Stimulated activated naive B cell treated with anti-CD40 and anti-IgM and Interleukin-4, amounts not matched to agents 10 μg/mL and 1 μg/mL and 100 μg/mL, for 72 hours (primary cell): Measurements from ENCODE around the gene RASIP1.
A peak's percentile ranks its signal among the peaks of the same experiment; 100 is the strongest.
"Not testable (repeated sequence)": the region's sequence is repeated elsewhere in the genome, so short reads cannot be mapped to it uniquely, and the experiment has no call there.

ENCODE experiments used
- ATAC-seq, 2 donors: fragments of 150-1000 bp; cut with Tn5 transposase; replicated peaks; 2 replicates each; pipeline ENCODE4 v1.10.0; 2021; ENCODE audit warnings: moderate library complexity in 1 of 2
- DNase-seq: peaks from one replicate; pipeline ENCODE4 v3.0.0; 2021
- H3K27ac Mint-ChIP-seq: one replicate; pipeline ENCODE4 v1.8.0; 2022; ENCODE audit warnings: mild to moderate bottlenecking, mixed read lengths
- H3K27me3 Mint-ChIP-seq, 2 donors: one replicate each; pipeline ENCODE4 v1.8.0; 2022; ENCODE audit warnings: mixed read lengths in 2 of 2
- H3K36me3 Mint-ChIP-seq, 2 donors: one replicate each; pipeline ENCODE4 v1.8.0; 2022; ENCODE audit warnings: mixed read lengths in 2 of 2, mild to moderate bottlenecking in 1 of 2
- H3K4me1 Mint-ChIP-seq, 2 donors: one replicate each; pipeline ENCODE4 v1.8.0; 2022; ENCODE audit warnings: mixed read lengths in 2 of 2, mild to moderate bottlenecking in 1 of 2
- H3K4me3 Mint-ChIP-seq, 2 donors: one replicate each; pipeline ENCODE4 v1.8.0; 2022; ENCODE audit warnings: mild to moderate bottlenecking in 2 of 2, mixed read lengths in 2 of 2, moderate library complexity in 1 of 2
- H3K9me3 Mint-ChIP-seq, 2 donors: one replicate each; pipeline ENCODE4 v1.8.0; 2022; ENCODE audit warnings: mixed read lengths in 2 of 2, mild to moderate bottlenecking in 1 of 2

The RASIP1 gene

GRCh38 chr19:48689449-48689848 lies 51.0 kb downstream of the RASIP1 start:
- H3K27ac Mint-ChIP-seq: no peak overlapping the region
- H3K4me1 Mint-ChIP-seq: no peaks in the 10 kb centered on the region
- no peaks in the 10 kb centered on the region for H3K9me3 Mint-ChIP-seq
- H3K27me3 Mint-ChIP-seq: no peaks in the 10 kb centered on the region
- no peaks in the 10 kb centered on the region for H3K36me3 Mint-ChIP-seq
- DNase-seq: no peak
- ATAC-seq: no peak
- no peak overlapping the region for H3K4me3 Mint-ChIP-seq

- DNase-seq: no peak
- H3K4me3 Mint-ChIP-seq: no peak overlapping the region
- no peaks in the 10 kb centered on the region for H3K36me3 Mint-ChIP-seq
- H3K9me3 Mint-ChIP-seq: no peaks in the 10 kb centered on the region
- no peak overlapping the region for H3K27ac Mint-ChIP-seq
- ATAC-seq: no peak
- H3K4me1 Mint-ChIP-seq: no peaks in the 10 kb centered on the region
- H3K27me3 Mint-ChIP-seq: no peaks in the 10 kb centered on the region
Observed at GRCh38 chr19:48687776-48688175, 52.6 kb downstream of the RASIP1 start.

DNA sequence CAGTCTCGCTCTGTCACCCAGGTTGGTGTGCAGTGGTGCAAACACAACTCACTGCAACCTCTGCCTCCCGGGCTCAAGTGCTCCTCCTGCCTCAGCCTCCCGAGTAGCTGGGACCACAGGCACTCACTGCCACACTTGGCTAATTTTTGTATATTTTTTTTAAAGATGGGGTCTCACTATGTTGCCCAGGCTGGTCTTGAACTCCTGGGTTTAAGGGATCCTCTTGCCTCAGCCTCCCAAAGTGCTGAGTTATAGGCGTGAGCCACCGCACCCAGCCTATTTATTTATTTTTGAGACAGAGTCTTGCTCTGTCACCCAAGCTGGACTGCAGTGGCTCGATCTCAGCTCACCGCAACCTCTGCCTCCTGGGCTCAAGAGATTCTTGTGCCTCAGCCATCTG lies 53.8 kb downstream of the RASIP1 start:
- not testable (repeated sequence) for H3K9me3 Mint-ChIP-seq, ATAC-seq, H3K27ac Mint-ChIP-seq, H3K4me1 Mint-ChIP-seq, H3K36me3 Mint-ChIP-seq, H3K4me3 Mint-ChIP-seq, DNase-seq, H3K27me3 Mint-ChIP-seq

DNA sequence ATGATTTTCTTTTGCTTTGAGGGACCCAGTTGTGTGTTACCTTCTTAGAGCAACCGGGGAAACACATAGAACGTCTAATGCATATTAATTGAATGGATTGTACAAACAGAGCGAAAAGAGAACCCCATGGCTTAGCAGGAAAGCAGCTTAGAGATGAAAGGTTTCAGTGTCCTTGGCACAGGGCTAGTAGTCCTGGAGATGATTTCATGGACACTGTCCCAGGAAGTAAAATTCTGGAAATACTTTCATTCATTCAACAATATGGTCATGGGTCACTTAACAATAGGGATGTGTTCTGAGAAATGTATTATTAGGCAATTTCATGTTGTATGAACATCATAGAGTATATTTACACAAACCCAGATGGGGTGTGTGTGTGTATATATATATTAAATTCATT lies 54.3 kb downstream of the RASIP1 start:
- H3K27ac Mint-ChIP-seq: no peak overlapping the region
- H3K27me3 Mint-ChIP-seq: no peaks in the 10 kb centered on the region
- DNase-seq: no peak
- no peak overlapping the region for H3K4me3 Mint-ChIP-seq
- no peaks in the 10 kb centered on the region for H3K36me3 Mint-ChIP-seq
- ATAC-seq: no peak
- no peaks in the 10 kb centered on the region for H3K4me1 Mint-ChIP-seq
- H3K9me3 Mint-ChIP-seq: no peaks in the 10 kb centered on the region

DNA sequence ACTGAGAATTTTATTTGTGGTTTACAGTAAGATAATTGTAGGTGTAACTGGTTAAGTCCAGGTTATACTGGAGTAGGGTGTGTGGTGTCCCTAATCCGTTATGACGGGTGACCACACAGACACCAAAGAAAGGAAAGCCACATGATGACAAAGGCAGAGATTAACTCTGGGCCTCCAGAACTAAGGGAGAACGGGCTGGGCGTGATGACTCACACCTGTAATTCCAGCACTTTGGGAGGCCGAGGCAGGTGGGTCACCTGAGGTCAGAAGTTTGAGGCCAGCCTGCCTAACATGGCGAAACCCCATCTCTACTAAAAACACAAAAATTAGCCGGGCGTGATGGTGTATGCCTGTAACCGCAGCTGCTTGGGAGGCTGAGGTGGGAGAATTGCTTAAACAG lies 54.8 kb downstream of the RASIP1 start:
- H3K4me3 Mint-ChIP-seq: no peak overlapping the region
- no peaks in the 10 kb centered on the region for H3K9me3 Mint-ChIP-seq
- no peak for DNase-seq
- H3K27ac Mint-ChIP-seq: no peak overlapping the region
- H3K27me3 Mint-ChIP-seq: no peaks in the 10 kb centered on the region
- H3K4me1 Mint-ChIP-seq: no peaks in the 10 kb centered on the region
- H3K36me3 Mint-ChIP-seq: no peaks in the 10 kb centered on the region
- no peak for ATAC-seq

GRCh38 chr19:48683349-48683748 lies 57.1 kb downstream of the RASIP1 start:
- Mint-ChIP-seq H3K27me3 (no peaks in the 10 kb centered on the region), H3K36me3 (no peaks in the 10 kb centered on the region), H3K9me3 (no peaks in the 10 kb centered on the region), H3K4me1 (no peaks in the 10 kb centered on the region), H3K4me3 (peak overlapping the region in 1 of 2 donors; percentile 54), H3K27ac (no peak overlapping the region)
- ATAC-seq: peak in 1 of 2 donors; percentile 64
- DNase-seq: no peak

GRCh38 chr19:48681127-48681470 lies 59.3 kb downstream of the RASIP1 start:
- DNase-seq (no peak), ATAC-seq (peak; percentile 63 to 76)
- Mint-ChIP-seq H3K27ac (no peak overlapping the region), H3K4me3 (no peak overlapping the region), H3K36me3 (no peaks in the 10 kb centered on the region), H3K4me1 (no peaks in the 10 kb centered on the region), H3K9me3 (no peaks in the 10 kb centered on the region), H3K27me3 (peaks cover 0 to 2% of the 10 kb centered on the region in 2 donors)

GRCh38 chr19:48680436-48681126 lies 59.8 kb downstream of the RASIP1 start:
- Mint-ChIP-seq H3K4me1 (peaks cover 0 to 1% of the 10 kb centered on the region in 2 donors), H3K4me3 (no peak overlapping the region), H3K27ac (no peak overlapping the region), H3K27me3 (peaks cover 0 to 7% of the 10 kb centered on the region in 2 donors), H3K36me3 (no peaks in the 10 kb centered on the region), H3K9me3 (no peaks in the 10 kb centered on the region)
- no peak for ATAC-seq
- DNase-seq: no peak

GRCh38 chr19:48680006-48680405 lies 60.4 kb downstream of the RASIP1 start:
- peaks cover 0 to 13% of the 10 kb centered on the region in 2 donors for H3K27me3 Mint-ChIP-seq
- not testable (repeated sequence) for H3K4me1 Mint-ChIP-seq, H3K27ac Mint-ChIP-seq, H3K36me3 Mint-ChIP-seq, ATAC-seq, DNase-seq, H3K9me3 Mint-ChIP-seq, H3K4me3 Mint-ChIP-seq

DNA sequence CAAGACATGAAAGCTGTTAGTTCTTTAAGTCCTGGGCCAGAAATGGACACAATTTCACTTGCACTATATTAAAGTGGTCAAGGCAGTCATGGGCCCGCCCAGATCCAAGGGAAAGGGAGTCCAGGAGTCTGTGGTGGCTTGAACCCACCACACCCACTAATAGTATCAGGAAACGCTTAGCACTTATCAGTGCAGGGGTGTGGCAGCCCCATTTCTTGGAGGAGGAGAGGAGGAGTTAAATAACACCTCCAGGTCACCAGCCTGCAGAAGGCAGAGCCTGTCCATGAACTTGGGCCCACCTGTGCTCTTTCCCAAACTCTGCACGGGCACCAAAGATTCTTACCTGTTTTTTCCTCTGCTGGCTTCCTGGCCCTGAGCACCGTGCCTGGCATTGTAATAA lies 62.2 kb downstream of the RASIP1 start:
- H3K27ac Mint-ChIP-seq: peak overlapping the region; percentile 42
- H3K27me3 Mint-ChIP-seq: peaks cover 0 to 13% of the 10 kb centered on the region in 2 donors
- ATAC-seq (no peak), DNase-seq (no peak)
- no peak overlapping the region for H3K4me3 Mint-ChIP-seq
- H3K36me3 Mint-ChIP-seq: no peaks in the 10 kb centered on the region
- H3K9me3 Mint-ChIP-seq: no peaks in the 10 kb centered on the region
- peaks cover 6 to 9% of the 10 kb centered on the region in 2 donors for H3K4me1 Mint-ChIP-seq

GRCh38 chr19:48676887-48677286 lies 63.5 kb downstream of the RASIP1 start:
- no peak for ATAC-seq
- Mint-ChIP-seq H3K4me1 (peaks cover 6 to 9% of the 10 kb centered on the region in 2 donors), H3K27me3 (peaks cover 0 to 13% of the 10 kb centered on the region in 2 donors), H3K4me3 (no peak overlapping the region), H3K9me3 (no peaks in the 10 kb centered on the region), H3K36me3 (no peaks in the 10 kb centered on the region), H3K27ac (no peak overlapping the region)
- DNase-seq: no peak

- peaks cover 6 to 9% of the 10 kb centered on the region in 2 donors for H3K4me1 Mint-ChIP-seq
- DNase-seq (no peak), ATAC-seq (no peak)
- no peak overlapping the region for H3K4me3 Mint-ChIP-seq
- H3K27me3 Mint-ChIP-seq: peaks cover 0 to 13% of the 10 kb centered on the region in 2 donors
- no peaks in the 10 kb centered on the region for H3K9me3 Mint-ChIP-seq
- H3K27ac Mint-ChIP-seq: no peak overlapping the region
- H3K36me3 Mint-ChIP-seq: no peaks in the 10 kb centered on the region
Observed at GRCh38 chr19:48676487-48676886, 63.9 kb downstream of the RASIP1 start.

GRCh38 chr19:48674921-48675824 lies 65.2 kb downstream of the RASIP1 start:
- DNase-seq (peak; percentile 70), ATAC-seq (peak; percentile 92 to 93)
- H3K4me3 Mint-ChIP-seq: no peak overlapping the region
- H3K27me3 Mint-ChIP-seq: peaks cover 0 to 13% of the 10 kb centered on the region in 2 donors
- no peaks in the 10 kb centered on the region for H3K36me3 Mint-ChIP-seq
- H3K4me1 Mint-ChIP-seq: peaks cover 6 to 9% of the 10 kb centered on the region in 2 donors
- H3K9me3 Mint-ChIP-seq: no peaks in the 10 kb centered on the region
- H3K27ac Mint-ChIP-seq: peak overlapping the region; percentile 62

DNA sequence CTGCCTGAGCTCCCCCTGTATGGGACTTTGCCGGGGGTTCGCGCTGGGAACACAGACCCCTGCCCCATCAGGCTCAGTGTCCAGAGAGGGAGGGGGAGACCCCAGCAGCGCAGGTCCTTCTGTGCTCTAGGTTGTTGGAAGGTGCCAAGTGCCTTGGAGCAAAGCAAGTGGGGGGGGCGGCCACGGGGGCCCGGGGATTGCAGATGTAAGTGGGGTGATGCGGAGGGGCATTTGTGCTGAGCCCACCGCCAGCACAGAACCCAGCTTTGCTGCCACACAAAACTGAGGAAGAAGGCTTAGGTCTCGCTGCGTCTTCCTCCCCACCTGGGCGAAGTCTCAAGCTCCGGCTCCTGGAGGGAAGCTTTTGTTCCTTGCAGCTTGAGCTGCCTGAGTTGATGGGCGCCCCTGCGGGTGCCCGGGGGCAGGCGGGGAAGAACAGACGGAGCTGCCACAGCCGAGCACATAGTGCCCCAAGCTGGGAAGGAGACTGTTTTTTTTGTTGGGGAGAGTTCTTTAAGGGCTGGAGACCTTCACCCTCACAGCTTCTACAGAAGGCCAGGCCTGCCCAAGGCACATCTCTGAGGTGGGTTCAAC lies 66.1 kb downstream of the RASIP1 start:
- DNase-seq (no peak), ATAC-seq (no peak)
- peaks cover 0 to 13% of the 10 kb centered on the region in 2 donors for H3K27me3 Mint-ChIP-seq
- H3K36me3 Mint-ChIP-seq: no peaks in the 10 kb centered on the region
- peaks cover 6 to 9% of the 10 kb centered on the region in 2 donors for H3K4me1 Mint-ChIP-seq
- no peak overlapping the region for H3K4me3 Mint-ChIP-seq
- peak overlapping the region; percentile 56 for H3K27ac Mint-ChIP-seq
- H3K9me3 Mint-ChIP-seq: peaks cover 5 to 7% of the 10 kb centered on the region in 2 donors
